Uterus (tissue), 4 donors: Measurements from ENCODE around the gene ASCC1. TPM values are rescaled to one million over a fixed set of nuclear protein-coding genes. Genes with fewer than 3 reads are reported as not detected.

Source experiments
- DNase-seq, 2 donors: peaks; one replicate each; pipeline ENCODE4 v3.0.0-alpha.2; 2019 to 2020
- H3K27ac ChIP-seq, 2 donors: fragments of 200-600 bp; sonication (generic); 1 replicate in 1 of 2; 2 replicates in 1 of 2; pipeline ENCODE4 v1.5.1; 2016 to 2018
- H3K27me3 ChIP-seq, 2 donors: fragments of 200-600 bp; sonication (generic); one replicate each; pipeline ENCODE4 v1.5.1; 2018 to 2019; ENCODE audit warnings: control low read depth in 1 of 2
- H3K36me3 ChIP-seq, 2 donors: fragments of 200-600 bp; sonication (generic); one replicate each; pipeline ENCODE4 v1.5.1; 2019; ENCODE audit warnings: control low read depth in 1 of 2
- H3K4me1 ChIP-seq, 2 donors: fragments of 200-600 bp; sonication (generic); one replicate each; pipeline ENCODE4 v1.5.1; 2018 to 2019; ENCODE audit warnings: control low read depth in 1 of 2
- H3K4me3 ChIP-seq, 2 donors: fragments of 200-600 bp; sonication (generic); 1 replicate in 1 of 2; 2 replicates in 1 of 2; pipeline ENCODE4 v1.5.1; 2018 to 2019; ENCODE audit warnings: mild to moderate bottlenecking in 1 of 2
- H3K9me3 ChIP-seq, 2 donors: fragments of 200-600 bp; sonication (generic); one replicate each; pipeline ENCODE4 v1.5.1; 2019; ENCODE audit warnings: control low read depth in 1 of 2
- CTCF ChIP-seq, 4 experiments: fragments of 200-600 bp in 2 of 4; fragments of 450-650 bp in 2 of 4; sonication (generic) in 2 of 4; IDR thresholded peaks; one replicate each; pipeline ENCODE4 v1.5.1; 2016 to 2019; ENCODE audit warnings: antibody characterized with exemption in 4 of 4, mild to moderate bottlenecking in 2 of 4, moderate library complexity in 1 of 4
- POLR2A ChIP-seq, 2 donors: fragments of 450-650 bp; IDR thresholded peaks; one replicate each; pipeline ENCODE4 v1.6.1; 2016; ENCODE audit warnings: antibody characterized with exemption in 2 of 2, mild to moderate bottlenecking in 1 of 2, moderate library complexity in 1 of 2
- intact Hi-C: fragments of 100-400 bp; cut with DNase I; formaldehyde crosslinking; loops from one replicate; pipeline ENCODE4 v1.15.1; 2023; ENCODE audit warnings: low total_unique reads
- small RNA-seq: library from RNA; depleted of rRNA; stranded (forward); fragments of <200 nt; gene quantifications from one replicate; pipeline ENCODE3, GENCODE V24; 2016
- total RNA-seq, 4 donors: library from RNA; depleted of rRNA in 3 of 4; stranded (reverse); fragments of >200 nt in 3 of 4; gene quantifications; one replicate each; pipeline versions ENCODE4 v1.1.0 to v1.2.4, GENCODE V29; 2014 to 2023
- donor health status: DM: yes; HTN: yes; CAD: no.

ASCC1 gene
- total RNA-seq, 4 donors from 2014 or later = 17.9 to 156 (median 38.4) TPM

- DNase-seq = no peak
- no peak overlapping the region for H3K27ac ChIP-seq
- TF ChIP-seq POLR2A (IDR thresholded peaks at IDR 0.05) (no peak), CTCF (IDR thresholded peaks at IDR 0.05) (no peak)
Measured at GRCh38 chr10:72050873-72051272, 165.2 kb downstream of the ASCC1 start.

DNA sequence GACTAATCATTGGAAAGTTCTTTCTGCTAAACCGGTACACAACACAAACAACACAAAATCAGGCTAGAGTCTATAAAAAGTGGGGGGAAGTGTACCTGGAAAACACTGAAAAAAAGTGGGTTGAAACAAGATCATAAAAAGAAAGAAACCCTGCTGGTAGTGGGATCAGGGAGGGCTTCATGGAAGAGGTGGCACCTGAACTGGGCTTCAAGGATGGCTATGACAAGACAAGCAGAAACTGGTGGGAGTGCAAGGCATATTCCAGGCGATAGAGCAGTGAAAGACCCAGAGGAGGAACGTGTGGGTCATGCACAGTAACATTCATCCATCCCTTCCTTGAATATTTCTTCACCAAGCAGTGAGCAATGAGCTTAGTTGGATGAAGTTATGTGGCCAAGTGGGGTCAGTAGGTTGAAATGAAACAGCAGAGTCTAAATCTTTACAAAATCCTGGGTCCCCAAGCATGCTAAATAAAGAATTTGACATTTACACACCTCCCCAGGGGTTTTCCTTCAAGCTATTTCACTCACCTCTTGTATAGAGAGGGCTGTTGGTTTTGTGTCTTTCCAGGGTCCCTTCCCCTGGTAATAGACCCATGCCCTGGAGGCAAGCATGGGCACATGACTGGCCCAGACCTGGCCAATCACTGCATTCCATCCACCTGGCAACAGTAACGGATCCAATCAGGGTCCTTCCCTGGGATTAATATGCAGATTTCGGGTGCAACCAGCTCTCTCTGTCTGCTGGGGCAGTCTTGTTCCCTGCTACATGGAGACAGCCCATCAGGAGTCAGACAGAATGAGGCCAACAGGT, 165.9 kb downstream of the ASCC1 start:
- Histone ChIP-seq H3K36me3 (no peaks in the 10 kb centered on the region), H3K27ac (no peak overlapping the region), H3K4me3 (no peak overlapping the region), H3K9me3 (no peaks in the 10 kb centered on the region), H3K4me1 (no peaks in the 10 kb centered on the region), H3K27me3 (no peaks in the 10 kb centered on the region)
- intact Hi-C loops = loop anchor here (5.0 to 10.0 kb wide), 2 partner anchors 155 to 287 kb away; no protein-coding TSS in a partner anchor
- DNase-seq = no peak
- TF ChIP-seq POLR2A (IDR thresholded peaks at IDR 0.05) = no peak
- TF ChIP-seq CTCF (IDR thresholded peaks at IDR 0.05) = no peak

More at GRCh38 chr10:72050873-72051272, 165.2 kb downstream of the ASCC1 start:
- Histone ChIP-seq H3K9me3 (no peaks in the 10 kb centered on the region), H3K27me3 (no peaks in the 10 kb centered on the region), H3K4me3 (no peak overlapping the region), H3K36me3 (no peaks in the 10 kb centered on the region), H3K4me1 (no peaks in the 10 kb centered on the region)
- intact Hi-C loops = no loop called here

DNA sequence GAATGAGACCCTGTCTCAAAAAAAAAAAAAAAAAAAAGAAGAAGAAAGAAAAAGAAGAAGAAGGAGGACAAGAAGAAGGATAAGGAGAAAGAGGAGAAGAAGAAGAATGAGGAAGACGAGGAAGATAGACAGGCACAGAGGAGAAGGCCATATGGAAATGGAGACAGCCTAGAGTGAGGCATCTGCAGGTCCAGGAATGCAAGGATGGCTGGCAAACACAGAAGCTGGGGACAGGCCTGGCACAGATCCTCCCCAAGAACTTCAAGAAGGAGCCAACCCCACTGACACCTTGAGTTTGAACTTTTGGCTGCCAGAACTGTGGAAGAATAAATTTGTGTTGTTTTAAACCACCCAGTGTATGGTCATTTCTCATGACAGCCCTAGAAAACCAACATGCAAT, 166.6 kb downstream of the ASCC1 start:
- no peak overlapping the region for H3K4me3 ChIP-seq
- intact Hi-C loops = loop anchor here (5.0 to 10.0 kb wide), 2 partner anchors 155 to 288 kb away; no protein-coding TSS in a partner anchor
- H3K36me3 ChIP-seq = no peaks in the 10 kb centered on the region
- TF ChIP-seq POLR2A (IDR thresholded peaks at IDR 0.05) = no peak
- TF ChIP-seq CTCF (IDR thresholded peaks at IDR 0.05) = no peak
- no peaks in the 10 kb centered on the region for H3K9me3 ChIP-seq
- no peak overlapping the region for H3K27ac ChIP-seq
- no peak for DNase-seq
- H3K4me1 ChIP-seq = no peaks in the 10 kb centered on the region
- no peaks in the 10 kb centered on the region for H3K27me3 ChIP-seq

DNA sequence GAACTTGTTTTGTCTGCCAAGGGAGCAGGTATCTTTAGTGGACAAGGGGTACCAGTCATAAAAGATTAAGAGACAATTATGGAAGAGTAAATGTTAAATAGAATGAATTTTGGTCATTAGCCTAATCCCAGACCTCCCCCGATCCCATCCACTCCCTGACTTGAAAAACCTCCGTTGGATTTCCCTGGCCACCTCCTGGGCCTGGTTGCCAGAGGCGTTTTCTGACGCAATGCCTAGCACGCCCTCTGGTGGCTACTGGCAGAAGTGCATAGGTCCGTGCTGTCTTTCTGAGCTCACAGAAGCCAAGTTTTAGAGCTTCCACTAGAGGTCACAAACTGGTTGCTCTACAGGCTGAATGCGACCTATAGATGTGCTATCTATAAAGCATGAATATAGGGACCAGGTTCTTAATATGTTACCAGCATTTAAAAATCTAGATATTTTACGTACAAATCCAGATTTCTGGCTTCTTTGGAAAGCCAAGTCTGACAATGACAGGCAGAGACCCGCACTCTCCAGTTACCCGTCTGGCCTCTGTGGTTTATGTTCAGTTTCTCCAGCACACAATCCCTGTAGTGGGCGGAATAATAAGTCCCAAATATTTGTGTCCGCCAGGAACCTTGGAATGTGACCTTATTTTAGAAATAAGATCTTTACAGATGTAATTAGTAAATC, 167.5 kb downstream of the ASCC1 start:
- Histone ChIP-seq H3K9me3 (no peaks in the 10 kb centered on the region), H3K36me3 (no peaks in the 10 kb centered on the region), H3K27ac (peak overlapping the region in 1 of 2 donors; percentile 31), H3K27me3 (no peaks in the 10 kb centered on the region), H3K4me3 (no peak overlapping the region), H3K4me1 (no peaks in the 10 kb centered on the region)
- peak; percentile 94 to 95 for DNase-seq
- no peak for TF ChIP-seq POLR2A (IDR thresholded peaks at IDR 0.05)
- TF ChIP-seq CTCF (IDR thresholded peaks at IDR 0.05) = peak; percentile 97 to 100 (median 100)
- intact Hi-C loops = loop anchor here (5.0 to 10.0 kb wide), 2 partner anchors 154 to 289 kb away; no protein-coding TSS in a partner anchor

Small RNA genes within 50 kb of the gene (small RNA-seq; reads per million reads assigned to genes)
- gene RF00019 (not detected), gene RF00340 (not detected)

Other genes starting within 250 kb of the ASCC1 start
- 10 to 100 TPM in 1 of 4 donors, 1 to 10 TPM in 3; 1.8 to 18.7 (median 4.5) TPM for gene SPOCK2, start 127.7 kb downstream of the ASCC1 start, total RNA-seq
- gene ANAPC16, start 264 bp downstream of the ASCC1 start, total RNA-seq = 100 to 1,000 TPM in 2 of 4 donors, 10 to 100 TPM in 2; 83.8 to 144 (median 101) TPM
- 100 to 1,000 TPM; 118 to 210 (median 145) TPM for gene DDIT4, start 57.6 kb upstream of the ASCC1 start, total RNA-seq
- gene DNAJB12, start 138.6 kb upstream of the ASCC1 start, total RNA-seq = 10 to 100 TPM; 18.4 to 34.8 (median 22.7) TPM